CD4-positive, alpha-beta T cell treated with Interleukin-12 subunit alpha and Interleukin-12 subunit beta, for 1 hour (primary cell): ENCODE data around the gene TP63.
"Not testable (repeated sequence)": the region's sequence is repeated elsewhere in the genome, so short reads cannot be mapped to it uniquely, and the experiment has no call there.

Source experiments
- DNase-seq: peaks from one replicate; pipeline ENCODE4 v3.0.0-alpha.2; 2020

Gene TP63

DNA sequence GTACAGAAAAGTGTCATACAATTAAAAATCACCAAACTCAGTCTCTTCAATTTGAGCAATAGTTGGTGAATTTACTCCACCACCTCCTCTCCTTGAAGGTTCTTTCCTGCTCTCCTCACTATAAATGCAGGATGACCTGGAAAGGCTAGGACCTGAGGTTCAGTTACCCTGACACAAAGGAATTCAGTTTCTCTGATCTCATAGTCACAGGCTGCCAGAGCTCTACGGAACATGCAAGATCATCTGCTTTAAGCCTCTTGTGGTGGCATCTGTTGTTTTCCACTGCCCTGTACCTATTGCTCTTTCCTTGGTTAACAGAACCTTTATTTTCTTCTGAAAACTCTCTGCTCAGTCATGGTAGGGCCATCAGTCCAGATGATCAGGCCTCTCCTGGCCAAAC, 4.9 kb upstream of the TP63 start:
- DNase-seq, result no peak

DNA sequence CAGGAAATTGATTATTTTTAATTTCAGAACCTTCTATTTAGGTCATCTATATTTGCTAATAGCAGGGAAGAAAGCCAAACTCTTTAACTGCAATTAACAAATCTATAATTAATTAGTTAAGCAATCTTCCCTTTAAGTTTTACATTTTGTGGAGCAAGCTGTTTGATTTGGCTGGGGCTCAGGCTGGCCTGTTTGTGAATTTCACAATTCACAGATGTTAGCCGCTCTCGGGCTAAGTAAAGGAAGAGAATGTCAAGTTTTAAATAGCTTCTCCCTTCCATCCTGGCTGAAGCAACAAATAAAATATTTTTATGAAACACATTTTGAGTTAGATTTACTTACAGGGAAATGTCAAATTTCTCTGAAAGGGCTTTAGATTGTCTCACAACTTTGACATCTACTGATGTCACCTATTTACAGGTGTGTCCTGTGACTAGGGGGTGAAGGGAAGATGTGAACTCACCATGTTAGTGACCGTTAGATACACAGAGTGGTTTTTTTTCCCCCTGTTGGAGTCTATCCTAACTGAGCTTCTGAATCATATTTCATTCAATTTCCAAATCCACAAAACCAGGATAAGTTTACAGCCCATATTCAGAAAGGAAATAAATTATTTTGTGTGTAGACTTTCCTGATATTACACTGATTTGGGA, 1.3 kb upstream of the TP63 start:
- DNase-seq, result no peak

DNA sequence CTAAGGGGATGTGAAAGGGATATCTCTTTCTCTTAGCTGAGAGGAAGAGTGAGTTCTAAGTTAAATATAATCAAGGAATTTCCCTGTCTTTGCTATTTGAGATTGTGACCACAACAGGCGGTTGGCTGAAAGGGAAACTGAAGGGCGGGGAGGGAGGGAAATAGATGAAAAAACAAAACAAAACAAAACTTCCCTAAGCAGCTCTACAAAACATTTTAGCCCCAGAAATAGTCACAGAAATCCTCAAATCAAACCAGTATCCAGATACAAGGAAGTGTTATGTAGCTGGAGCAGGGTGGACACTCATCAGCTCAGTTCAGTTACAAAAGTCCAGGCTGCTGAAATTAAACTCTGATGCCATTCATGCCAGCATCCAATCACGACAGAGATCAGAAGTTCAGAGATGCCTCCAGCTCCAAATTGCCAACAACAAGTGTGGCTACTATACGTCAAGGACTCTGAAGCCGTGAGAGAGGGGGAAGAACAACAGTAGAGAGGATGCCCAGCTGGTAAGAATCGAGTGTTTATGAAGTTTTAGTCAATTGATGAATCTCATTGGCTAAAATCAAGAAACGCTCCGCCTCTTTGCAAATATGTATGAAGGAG, 319 bp upstream of the TP63 start:
- peak; percentile 28 for DNase-seq

DNA sequence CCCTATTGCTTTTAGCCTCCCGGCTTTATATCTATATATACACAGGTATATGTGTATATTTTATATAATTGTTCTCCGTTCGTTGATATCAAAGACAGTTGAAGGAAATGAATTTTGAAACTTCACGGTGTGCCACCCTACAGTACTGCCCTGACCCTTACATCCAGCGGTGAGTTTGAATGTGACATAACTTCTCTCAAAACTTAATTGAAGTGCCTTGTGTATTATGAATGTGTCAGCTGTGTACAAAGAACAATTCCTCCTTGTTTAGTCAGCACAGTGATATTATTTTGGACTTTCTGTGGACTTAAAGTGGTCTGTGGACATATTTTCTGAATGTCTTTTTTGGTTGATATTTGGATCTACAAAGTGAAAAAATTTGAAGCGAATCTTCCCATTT, 220 bp downstream of the TP63 start:
- DNase-seq, result no peak

DNA sequence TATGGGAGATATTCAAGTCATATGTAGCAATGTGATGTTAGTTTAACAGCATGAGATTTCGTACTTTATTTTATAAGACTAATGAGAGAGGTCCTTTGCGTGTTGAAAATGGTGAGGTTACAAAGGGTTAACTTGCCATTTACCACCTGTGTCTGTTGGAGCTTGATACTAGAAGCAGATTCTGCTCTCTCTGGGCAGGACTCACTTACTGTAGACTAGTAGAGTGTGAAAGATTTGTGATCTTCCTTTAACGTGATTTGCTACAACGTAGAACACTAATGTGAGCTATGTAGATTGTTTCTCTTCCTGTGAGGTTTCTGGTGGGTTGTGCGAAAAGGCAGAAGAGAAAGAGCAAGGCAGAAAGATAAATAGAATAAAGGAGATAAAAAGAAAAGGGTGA, 1.1 kb downstream of the TP63 start:
- DNase-seq, result no peak

GRCh38 chr3:189635339-189635738, 4.2 kb downstream of the TP63 start:
- DNase-seq, result no peak

GRCh38 chr3:189636048-189636447, 4.9 kb downstream of the TP63 start:
- no peak for DNase-seq

DNA sequence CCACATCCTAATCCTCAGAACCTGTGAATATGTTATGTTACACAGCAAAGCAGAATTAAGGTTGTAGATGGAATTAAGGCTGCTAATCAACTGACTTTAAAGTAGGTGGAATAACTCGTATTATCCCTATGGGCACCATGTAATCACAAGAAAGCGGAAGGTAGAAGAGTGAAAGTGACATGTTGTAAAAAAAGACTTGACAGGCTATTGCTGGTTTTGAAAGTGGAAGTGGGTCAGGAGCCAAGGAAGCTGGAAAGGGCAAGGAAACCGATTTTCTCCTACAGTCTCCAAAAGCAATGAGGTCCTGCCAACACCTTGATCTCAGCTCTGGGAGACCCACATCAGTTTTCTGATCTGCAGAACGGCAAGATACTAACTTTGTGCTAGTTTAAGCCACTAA, 6.6 kb downstream of the TP63 start:
- DNase-seq, result no peak

- DNase-seq, result no peak
Measured at GRCh38 chr3:189638276-189639031, 7.3 kb downstream of the TP63 start.

GRCh38 chr3:189641776-189642175, 10.6 kb downstream of the TP63 start:
- no peak for DNase-seq

- DNase-seq, result no peak
Measured at GRCh38 chr3:189646853-189647542, 15.8 kb downstream of the TP63 start.

DNA sequence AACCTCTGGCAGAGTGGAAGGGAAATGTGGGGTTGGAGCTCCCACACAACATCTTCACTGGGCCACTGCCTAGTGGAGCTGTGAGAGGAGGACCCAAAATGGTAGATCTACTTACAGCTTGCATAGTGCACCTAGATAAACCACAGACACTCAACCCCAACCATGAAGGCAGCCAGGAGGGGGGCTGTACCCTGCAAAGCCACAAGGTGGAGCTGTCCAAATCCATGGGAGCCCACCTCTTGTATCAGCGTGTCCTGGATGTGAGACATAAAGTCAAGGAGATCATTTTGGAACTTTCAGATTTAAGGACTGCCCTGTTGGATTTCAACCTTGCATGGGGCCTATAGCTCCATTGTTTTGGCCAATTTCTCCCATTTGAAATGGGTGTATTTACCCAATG, 20.9 kb downstream of the TP63 start:
- no peak for DNase-seq

GRCh38 chr3:189655617-189656016, 24.4 kb downstream of the TP63 start:
- DNase-seq, result no peak

- no peak for DNase-seq
Measured at GRCh38 chr3:189659571-189659970, 28.4 kb downstream of the TP63 start.

DNA sequence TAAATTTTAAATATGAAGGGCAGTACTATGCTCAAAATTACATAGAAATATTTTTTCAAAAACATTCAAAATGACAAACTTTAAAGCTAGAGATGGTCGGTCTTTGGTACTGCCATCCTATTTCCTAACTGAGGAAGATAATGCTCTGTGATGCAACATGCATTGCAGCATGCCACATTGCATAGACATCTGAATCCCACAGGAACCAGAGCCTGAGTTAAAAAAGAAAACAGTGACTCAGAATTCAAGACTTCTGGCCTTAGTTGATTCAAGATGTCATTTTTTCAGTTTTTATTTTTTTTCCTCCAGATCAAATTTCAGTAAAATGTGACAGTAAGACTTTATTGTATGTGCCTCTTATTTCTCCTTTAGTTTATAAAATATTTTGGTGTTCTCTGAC, 33.1 kb downstream of the TP63 start:
- no peak for DNase-seq

GRCh38 chr3:189672346-189672745, 41.2 kb downstream of the TP63 start:
- DNase-seq, result not testable (repeated sequence)

DNA sequence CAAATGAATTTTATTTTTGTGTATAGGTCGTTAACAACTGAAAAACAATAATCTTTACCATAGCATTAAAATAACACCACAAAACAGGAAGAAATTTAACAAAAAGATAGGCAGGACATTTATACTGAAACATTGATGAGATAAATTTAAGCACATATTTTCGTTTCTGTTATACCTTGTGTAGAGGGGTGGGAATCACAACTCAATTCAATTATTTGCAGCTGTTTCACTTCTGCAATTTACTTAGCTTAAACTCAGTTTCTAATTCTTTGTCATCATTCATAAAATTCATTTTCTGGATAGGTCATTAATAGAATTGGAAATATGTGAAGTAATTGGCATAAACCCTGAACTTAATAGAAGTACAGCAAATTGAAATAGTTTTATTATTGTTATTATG, 42.3 kb downstream of the TP63 start:
- no peak for DNase-seq

DNA sequence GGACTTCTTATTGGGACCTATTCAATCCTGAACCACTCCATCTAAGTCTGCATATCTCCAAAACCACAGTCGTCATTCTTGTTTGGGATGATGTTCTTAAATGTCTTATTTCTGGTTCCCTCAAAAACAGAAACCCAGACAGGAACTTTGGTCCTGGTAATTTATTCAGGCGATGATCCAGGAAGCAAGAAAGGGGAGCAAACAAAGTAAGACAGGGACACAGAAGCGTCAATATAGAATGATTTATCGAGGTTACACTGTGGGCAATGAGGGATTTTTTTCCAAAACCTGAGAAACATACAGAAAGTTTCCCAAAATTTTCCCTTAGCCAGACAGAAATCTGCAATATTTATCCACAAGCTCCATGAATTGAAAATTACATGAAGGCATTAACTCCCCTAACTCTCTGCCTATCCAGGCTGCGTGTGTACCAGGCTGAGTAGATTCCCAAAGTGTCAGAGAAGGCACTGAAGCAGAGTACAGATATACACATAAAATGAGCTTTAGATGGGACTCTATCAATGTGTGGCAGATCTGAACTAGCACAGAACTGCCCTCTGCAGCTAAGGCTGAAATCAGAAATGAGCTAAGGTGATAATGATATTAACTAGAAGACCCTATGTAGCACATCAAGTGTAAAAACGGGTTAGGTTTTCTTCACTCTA, 43.2 kb downstream of the TP63 start:
- DNase-seq, result no peak

GRCh38 chr3:189677667-189678066, 46.5 kb downstream of the TP63 start:
- DNase-seq, result no peak

GRCh38 chr3:189680723-189681122, 49.5 kb downstream of the TP63 start:
- no peak for DNase-seq

- DNase-seq, result no peak
Measured at GRCh38 chr3:189683546-189684255, 52.5 kb downstream of the TP63 start.

DNA sequence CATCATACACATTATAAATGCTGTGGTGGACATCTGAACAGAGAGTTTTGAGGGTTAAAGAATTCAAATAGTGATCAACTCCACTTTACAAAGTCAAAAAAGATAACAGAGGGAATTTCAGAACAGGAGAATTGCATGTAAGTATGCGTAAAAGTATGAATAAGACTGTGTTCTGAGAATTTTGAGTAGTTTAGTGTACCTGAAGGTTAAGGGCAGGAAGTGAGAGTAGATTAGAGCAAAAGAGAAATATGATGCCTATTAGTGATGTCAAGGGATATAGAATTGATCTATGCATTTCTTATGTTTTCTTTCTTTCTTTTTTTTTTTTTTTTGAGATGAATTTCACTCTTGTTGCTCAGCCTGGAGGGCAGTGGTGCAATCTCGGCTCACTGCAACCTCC, 53.1 kb downstream of the TP63 start:
- DNase-seq, result no peak

DNA sequence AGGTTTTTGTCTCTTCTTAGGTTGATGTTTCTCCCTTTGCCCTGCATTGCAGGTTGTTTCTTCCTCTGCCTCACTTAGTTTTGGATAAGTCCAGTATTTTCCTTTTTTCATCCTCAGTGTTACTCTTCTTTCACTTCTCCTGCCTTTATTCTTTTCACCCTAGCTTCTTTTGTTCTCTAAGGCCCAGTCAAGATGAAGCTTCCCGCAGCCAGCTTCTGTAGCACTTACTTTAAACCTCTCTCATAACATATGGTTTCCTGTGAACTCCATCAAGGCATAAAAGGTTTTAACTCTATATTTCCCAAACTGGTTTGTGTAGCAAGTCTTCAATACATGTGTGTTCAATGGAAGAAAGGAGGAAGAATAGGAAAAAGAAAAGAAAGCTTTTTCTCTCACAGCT, 54.1 kb downstream of the TP63 start:
- no peak for DNase-seq
